Endothelial cell of umbilical vein (primary cell): ENCODE results near the gene MYRIP. TPM values are rescaled to one million over a fixed set of nuclear protein-coding genes. Genes with fewer than 3 reads are reported as not detected.

Source experiments
- BruUV-seq: library from RNA; stranded (reverse); fragments of 400-500 nt; replicated peaks from 2 replicates; lab custom pipeline; 2021; lab: Mats Ljungman, UMichigan
- CTCF ChIA-PET: fragments of 300-600, 350-600 bp; sonication (Branson Sonifier 250); formaldehyde crosslinking; loops from one replicate; lab custom pipeline; 2021; ENCODE audit warnings: antibody characterized with exemption, inconsistent platforms; lab: Charles Lee
- POLR2A ChIA-PET: fragments of 300-600, 350-600 bp; sonication (Branson Sonifier 250); formaldehyde crosslinking; loops from one replicate; lab custom pipeline; 2021; ENCODE audit warnings: antibody characterized with exemption, inconsistent platforms; lab: Charles Lee
- DNase-seq: peaks from one replicate; pipeline ENCODE4 v3.0.0-alpha.2; 2011; ENCODE audit warnings: low read depth, low spot score
- FAIRE-seq: peaks from 2 replicates; lab custom pipeline; 2011; peaks lifted over from hg19 to GRCh38; lab: Jason Lieb, UNC
- H2AFZ ChIP-seq: 2 replicates; pipeline ENCODE4 v1.6.0; 2012; ENCODE audit warnings: low read depth, low read length, control low read depth, inconsistent platforms
- H3K27ac ChIP-seq: 2 replicates; pipeline ENCODE4 v1.5.1; 2011; ENCODE audit warnings: low read depth, mild to moderate bottlenecking, control low read depth, low read length, moderate library complexity; ENCODE audit not compliant: insufficient read depth
- H3K27me3 ChIP-seq, 2 experiments: 2 replicates each; pipeline versions ENCODE4 v1.6.0 to v1.6.1; 2011; ENCODE audit warnings: low read length in 2 of 2, mixed read lengths in 1 of 2; ENCODE audit not compliant: control insufficient read depth in 2 of 2, insufficient read depth in 2 of 2
- H3K36me3 ChIP-seq, 2 experiments: 2 replicates in 1 of 2; 3 replicates in 1 of 2; pipeline ENCODE4 v1.5.1; 2011; ENCODE audit warnings: low read length in 2 of 2, mild to moderate bottlenecking in 1 of 2, moderate library complexity in 1 of 2; ENCODE audit not compliant: control insufficient read depth in 2 of 2, insufficient read depth in 2 of 2; ENCODE audit errors: extremely low read depth in 1 of 2
- H3K4me1 ChIP-seq: 3 replicates; pipeline ENCODE4 v1.5.1; 2011; ENCODE audit warnings: mild to moderate bottlenecking, low read length; ENCODE audit not compliant: control insufficient read depth, insufficient read depth; ENCODE audit errors: extremely low read depth
- H3K4me2 ChIP-seq: 2 replicates; pipeline ENCODE4 v1.6.1; 2011; ENCODE audit warnings: low read length, control low read depth, mixed read lengths; ENCODE audit not compliant: insufficient read depth
- H3K4me3 ChIP-seq, 3 experiments: fragments of 200-600 bp in 1 of 3; sonication (generic), shearing (Covaris generic) in 1 of 3; replicated peaks in 1 of 3; 2 replicates each; pipeline ENCODE4 v1.5.1; 2011 to 2016; ENCODE audit warnings: control low read depth in 3 of 3, low read length in 3 of 3, mild to moderate bottlenecking in 2 of 3, inconsistent platforms in 1 of 3, low read depth in 1 of 3, moderate library complexity in 1 of 3; ENCODE audit not compliant: insufficient read depth in 1 of 3
- H3K79me2 ChIP-seq: 2 replicates; pipeline ENCODE4 v1.6.0; 2012; ENCODE audit warnings: low read length, inconsistent platforms; ENCODE audit not compliant: control insufficient read depth, insufficient read depth
- H3K9ac ChIP-seq: replicated peaks from 2 replicates; pipeline ENCODE3; 2011; ENCODE audit warnings: low read length, control low read depth; ENCODE audit not compliant: insufficient read depth; ENCODE audit errors: extremely low read depth
- H3K9me1 ChIP-seq: replicated peaks from 3 replicates; pipeline ENCODE4 v1.6.0; 2011; ENCODE audit warnings: mild to moderate bottlenecking, low read length; ENCODE audit not compliant: control insufficient read depth, insufficient read depth; ENCODE audit errors: extremely low read depth
- H3K9me3 ChIP-seq: replicated peaks from 2 replicates; pipeline ENCODE4 v1.5.1; 2012; ENCODE audit warnings: low read length, inconsistent platforms; ENCODE audit not compliant: control insufficient read depth, insufficient read depth
- H4K20me1 ChIP-seq: replicated peaks from 2 replicates; pipeline ENCODE3; 2011; ENCODE audit warnings: mild to moderate bottlenecking, low read length; ENCODE audit not compliant: control insufficient read depth, insufficient read depth; ENCODE audit errors: extremely low read depth
- CTCF ChIP-seq, 2 donors: IDR thresholded peaks; 1 replicate in 1 of 2; 2 replicates in 1 of 2; pipeline ENCODE4 v1.5.1; 2011; ENCODE audit warnings: low read length in 2 of 2, mild to moderate bottlenecking in 2 of 2, moderate library complexity in 2 of 2, control low read depth in 1 of 2, inconsistent platforms in 1 of 2, low read depth in 1 of 2; ENCODE audit not compliant: insufficient read depth in 1 of 2; ENCODE audit errors: extremely low read depth in 1 of 2
- EZH2 ChIP-seq: IDR thresholded peaks from 2 replicates; pipeline ENCODE4 v1.6.1; 2012; ENCODE audit warnings: borderline replicate concordance, low read depth, mild to moderate bottlenecking, moderate library complexity, low read length, inconsistent platforms; ENCODE audit not compliant: severe bottlenecking
- FOS ChIP-seq: IDR thresholded peaks from 2 replicates; pipeline ENCODE4 v1.6.1; 2011; ENCODE audit warnings: mild to moderate bottlenecking, low read length, moderate library complexity, borderline replicate concordance; ENCODE audit not compliant: insufficient read depth
- GATA2 ChIP-seq: IDR thresholded peaks from 2 replicates; pipeline ENCODE4 v1.7.0; 2011; ENCODE audit warnings: low read depth, mild to moderate bottlenecking, moderate library complexity, mixed read lengths, low read length; ENCODE audit not compliant: insufficient read length, insufficient read depth
- JUN ChIP-seq: IDR thresholded peaks from 2 replicates; pipeline ENCODE4 v1.6.1; 2011; ENCODE audit warnings: borderline replicate concordance, low read depth; ENCODE audit not compliant: insufficient read length, insufficient read depth
- MAX ChIP-seq: IDR thresholded peaks from 2 replicates; pipeline ENCODE4 v1.6.1; 2011; ENCODE audit not compliant: insufficient read depth, insufficient read length
- MYC ChIP-seq: IDR thresholded peaks from one replicate; pipeline ENCODE4 v1.6.1; 2011; ENCODE audit warnings: mild to moderate bottlenecking, low read depth, low read length
- POLR2A ChIP-seq: IDR thresholded peaks from 2 replicates; pipeline ENCODE4 v1.6.1; 2012; ENCODE audit warnings: low read depth, mild to moderate bottlenecking, control low read depth, low read length
- POLR2AphosphoS5 ChIP-seq: IDR thresholded peaks from 2 replicates; pipeline ENCODE4 v1.6.1; 2012; ENCODE audit warnings: low read depth, mild to moderate bottlenecking, control low read depth, low read length, moderate library complexity; ENCODE audit not compliant: insufficient read depth
- dilution Hi-C: fragments of 300-500 bp; cut with MboI; formaldehyde crosslinking; loops from one replicate; pipeline ENCODE4 v1.15.0; 2019; ENCODE audit warnings: low sequenced_read_pairs; ENCODE audit not compliant: extremely low pct_ligation_motif_present
- intact Hi-C: fragments of 100-400 bp; cut with micrococcal nuclease; formaldehyde crosslinking; loops from one replicate; pipeline ENCODE4 v1.10.0; 2022
- polyA plus RNA-seq, 4 experiments: library from polyadenylated mRNA; depleted of rRNA in 3 of 4; stranded (reverse) in 3 of 4; unstranded in 1 of 4; fragments of >200 nt; gene quantifications; 2 replicates each; pipeline versions ENCODE4 v1.2.1 to v1.2.3, GENCODE V29; 2011 to 2012; ENCODE audit warnings: missing spikeins in 1 of 4
- total RNA-seq: library from RNA; stranded (reverse); gene quantifications from 2 replicates; pipeline ENCODE4 v1.2.3, GENCODE V29; 2021

MYRIP gene
- total and polyA plus RNA-seq, 2 donors (not counting 3 experiments of a cell fraction or from before 2014, with no cell fraction given): 6.7 to 11.9 TPM

GRCh38 chr3:39907981-39908380, 98.6 kb downstream of the MYRIP start:
- Histone ChIP-seq H3K27me3 (no peaks in the 10 kb centered on the region), H3K9me3 (no peaks in the 10 kb centered on the region), H4K20me1 (no peaks in the 10 kb centered on the region), H3K27ac (peak overlapping the region; percentile 68), H2AFZ (no peak overlapping the region), H3K4me1 (peaks cover 57% of the 10 kb centered on the region), H3K9me1 (no peaks in the 10 kb centered on the region), H3K4me2 (peak overlapping the region; percentile 12), H3K9ac (no peak overlapping the region), H3K4me3 (no peak overlapping the region), H3K36me3 (no peaks in the 10 kb centered on the region), H3K79me2 (no peaks in the 10 kb centered on the region)
- no TSS peak for BruUV-seq
- dilution Hi-C loops (no loop called here), intact Hi-C loops (loop anchor here (1.0 kb wide), 1 partner anchor 52 kb away; no protein-coding TSS in a partner anchor)
- CTCF ChIA-PET: interaction anchor here (0.6 to 2.2 kb wide), 9 partner anchors 9 to 183 kb away, joined by 4 to 11 read pairs (median 6); no protein-coding TSS in a partner anchor
- TF ChIP-seq EZH2 (no peak), JUN (peak; percentile 13), MYC (no peak), FOS (peak; percentile 91), CTCF (IDR thresholded peaks at IDR 0.05; ENCODE audit: extremely low read depth in 1 of 2, insufficient read depth in 1 of 2, low read depth in 1 of 2, low read length in 2 of 2) (no peak), GATA2 (peak; percentile 87), POLR2A (peak; percentile 58), POLR2AphosphoS5 (peak; percentile 95), MAX (no peak)
- DNase-seq (peak; percentile 96), FAIRE-seq (peak; percentile 98)
- POLR2A ChIA-PET: no interaction called here
